CD4-positive, alpha-beta T cell (primary cell): ENCODE measurements around the gene SDC1. TPM values are rescaled to one million over a fixed set of nuclear protein-coding genes. Genes with fewer than 3 reads are reported as not detected.
"Not testable (repeated sequence)": the region's sequence is repeated elsewhere in the genome, so short reads cannot be mapped to it uniquely, and the experiment has no call there.

ENCODE experiments used
- ATAC-seq: fragments of 200-7000 bp; cut with Tn5 transposase; one replicate; pipeline ENCODE4 v1.10.0; 2022; ENCODE audit warnings: mild to moderate bottlenecking; ENCODE audit not compliant: poor library complexity
- CTCF ChIA-PET: fragments of 350-600 bp; sonication (Branson Sonifier 250); formaldehyde crosslinking; loops from one replicate; lab custom pipeline; 2021; ENCODE audit warnings: antibody characterized with exemption, inconsistent platforms; lab: Charles Lee
- POLR2A ChIA-PET: fragments of 350-600 bp; sonication (Branson Sonifier 250); formaldehyde crosslinking; loops from one replicate; lab custom pipeline; 2021; ENCODE audit warnings: antibody characterized with exemption, inconsistent platforms; lab: Charles Lee
- DNase-seq, 14 experiments: peaks; one replicate each; pipeline ENCODE4 v3.0.0-alpha.2; 2013 to 2020; ENCODE audit warnings: mixed read lengths in 2 of 14
- H3K27ac ChIP-seq, 2 donors: one replicate each; pipeline versions ENCODE4 v1.5.1 to v1.7.0; 2013; ENCODE audit warnings: low read length in 2 of 2, low read depth in 1 of 2, mild to moderate bottlenecking in 1 of 2
- H3K27me3 ChIP-seq, 2 experiments: 1 replicate in 1 of 2; 2 replicates in 1 of 2; pipeline versions ENCODE4 v1.6.1 to v1.7.0; 2013; ENCODE audit warnings: low read length in 2 of 2, control low read depth in 1 of 2, mild to moderate bottlenecking in 1 of 2, moderate library complexity in 1 of 2; ENCODE audit not compliant: insufficient read depth in 2 of 2, control insufficient read depth in 1 of 2
- H3K36me3 ChIP-seq: one replicate; pipeline ENCODE4 v1.6.1; 2013; ENCODE audit warnings: low read length, control low read depth; ENCODE audit not compliant: insufficient read depth
- H3K4me1 ChIP-seq: one replicate; pipeline ENCODE4 v1.6.1; 2013; ENCODE audit warnings: low read length, control low read depth; ENCODE audit not compliant: insufficient read depth
- H3K4me3 ChIP-seq: one replicate; pipeline ENCODE4 v1.5.1; 2013; ENCODE audit warnings: mild to moderate bottlenecking, low read length, moderate library complexity
- H3K9me3 ChIP-seq, 2 experiments: 1 replicate in 1 of 2; 2 replicates in 1 of 2; pipeline versions ENCODE4 v1.6.1 to v1.7.0; 2013; ENCODE audit warnings: low read length in 2 of 2, mild to moderate bottlenecking in 2 of 2, control low read depth in 1 of 2, moderate library complexity in 1 of 2; ENCODE audit not compliant: control insufficient read depth in 1 of 2, insufficient read depth in 1 of 2
- H3K27ac Mint-ChIP-seq: one replicate; pipeline ENCODE4 v1.8.0; 2020; ENCODE audit warnings: mixed read lengths
- H3K27me3 Mint-ChIP-seq: one replicate; pipeline ENCODE4 v1.8.0; 2021; ENCODE audit warnings: mixed read lengths
- H3K36me3 Mint-ChIP-seq: one replicate; pipeline ENCODE4 v1.8.0; 2021; ENCODE audit warnings: low read depth, mixed read lengths
- H3K4me1 Mint-ChIP-seq: one replicate; pipeline ENCODE4 v1.8.0; 2021; ENCODE audit warnings: low read depth, mixed read lengths
- H3K4me3 Mint-ChIP-seq: one replicate; pipeline ENCODE4 v1.8.0; 2020; ENCODE audit warnings: mild to moderate bottlenecking, mixed read lengths
- H3K9me3 Mint-ChIP-seq: one replicate; pipeline ENCODE4 v1.8.0; 2020; ENCODE audit warnings: mixed read lengths
- CTCF ChIP-seq: fragments of 200-600 bp; IDR thresholded peaks from one replicate; pipeline ENCODE4 v1.8.0; 2022; ENCODE audit warnings: antibody characterized with exemption, mild to moderate bottlenecking
- intact Hi-C, 2 experiments: fragments of 100-400 bp; cut with DNase I in 1 of 2; cut with micrococcal nuclease in 1 of 2; formaldehyde crosslinking; loops; one replicate each; pipeline versions ENCODE4 v1.15.1 to v1.9.0; 2023 to 2025; cut with DNase I, micrococcal nuclease
- total RNA-seq, 174 experiments: library from RNA in 2 of 174; stranded (reverse) in 2 of 174; gene quantifications; one replicate each; pipeline ENCODE4 v1.2.3 and lab custom pipeline; 2021 to 2026

The SDC1 gene
- total RNA-seq, 2 experiments from 2014 or later = not detected

GRCh38 chr2:20195431-20196033, 29.4 kb downstream of the SDC1 start:
- ChIA-PET CTCF (no interaction called here), POLR2A (no interaction called here)
- no peaks in the 10 kb centered on the region for H3K9me3 Mint-ChIP-seq

GRCh38 chr2:20195016-20195411, 29.9 kb downstream of the SDC1 start:
- H3K36me3 Mint-ChIP-seq, H3K27ac Mint-ChIP-seq, H3K27me3 ChIP-seq, DNase-seq, CTCF ChIA-PET, POLR2A ChIA-PET, H3K4me3 ChIP-seq, H3K9me3 Mint-ChIP-seq, H3K4me1 Mint-ChIP-seq, H3K9me3 ChIP-seq, intact Hi-C loops, H3K4me1 ChIP-seq, H3K27ac ChIP-seq, H3K27me3 Mint-ChIP-seq, H3K4me3 Mint-ChIP-seq, H3K36me3 ChIP-seq, ATAC-seq: not testable (repeated sequence)

More at GRCh38 chr2:20195431-20196033, 29.4 kb downstream of the SDC1 start:
- no peak for TF ChIP-seq CTCF
- H3K36me3 Mint-ChIP-seq = no peaks in the 10 kb centered on the region
- no peaks in the 10 kb centered on the region for H3K4me1 Mint-ChIP-seq
- no peaks in the 10 kb centered on the region for H3K27me3 Mint-ChIP-seq
- Histone ChIP-seq H3K9me3 (no peaks in the 10 kb centered on the region), H3K27ac (no peak overlapping the region), H3K4me3 (no peak overlapping the region), H3K36me3 (no peaks in the 10 kb centered on the region), H3K27me3 (no peaks in the 10 kb centered on the region), H3K4me1 (no peaks in the 10 kb centered on the region)
- H3K27ac Mint-ChIP-seq = no peak overlapping the region
- intact Hi-C loops = no loop called here
- H3K4me3 Mint-ChIP-seq = no peak overlapping the region
- DNase-seq (no peak), ATAC-seq (no peak)

- Mint-ChIP-seq H3K27me3 (no peaks in the 10 kb centered on the region), H3K4me1 (no peaks in the 10 kb centered on the region), H3K27ac (no peak overlapping the region), H3K36me3 (no peaks in the 10 kb centered on the region), H3K9me3 (no peaks in the 10 kb centered on the region), H3K4me3 (no peak overlapping the region)
- TF ChIP-seq CTCF = no peak
- Histone ChIP-seq H3K4me3 (no peak overlapping the region), H3K27me3 (no peaks in the 10 kb centered on the region), H3K4me1 (no peaks in the 10 kb centered on the region), H3K27ac (no peak overlapping the region), H3K9me3 (peaks cover 0 to 3% of the 10 kb centered on the region in 2 experiments), H3K36me3 (no peaks in the 10 kb centered on the region)
- intact Hi-C loops = no loop called here
- DNase-seq (no peak), ATAC-seq (no peak)
- POLR2A ChIA-PET = no interaction called here
- CTCF ChIA-PET = no interaction called here
Measured at GRCh38 chr2:20194097-20195015, 30.6 kb downstream of the SDC1 start.
